ENCODE data around the gene DNAJB13. TPM values are rescaled to one million over a fixed set of nuclear protein-coding genes. Genes with fewer than 3 reads are reported as not detected.

The DNAJB13 gene, protein sequence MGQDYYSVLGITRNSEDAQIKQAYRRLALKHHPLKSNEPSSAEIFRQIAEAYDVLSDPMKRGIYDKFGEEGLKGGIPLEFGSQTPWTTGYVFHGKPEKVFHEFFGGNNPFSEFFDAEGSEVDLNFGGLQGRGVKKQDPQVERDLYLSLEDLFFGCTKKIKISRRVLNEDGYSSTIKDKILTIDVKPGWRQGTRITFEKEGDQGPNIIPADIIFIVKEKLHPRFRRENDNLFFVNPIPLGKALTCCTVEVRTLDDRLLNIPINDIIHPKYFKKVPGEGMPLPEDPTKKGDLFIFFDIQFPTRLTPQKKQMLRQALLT
- total RNA-seq, result 1.3 TPM

DNA sequence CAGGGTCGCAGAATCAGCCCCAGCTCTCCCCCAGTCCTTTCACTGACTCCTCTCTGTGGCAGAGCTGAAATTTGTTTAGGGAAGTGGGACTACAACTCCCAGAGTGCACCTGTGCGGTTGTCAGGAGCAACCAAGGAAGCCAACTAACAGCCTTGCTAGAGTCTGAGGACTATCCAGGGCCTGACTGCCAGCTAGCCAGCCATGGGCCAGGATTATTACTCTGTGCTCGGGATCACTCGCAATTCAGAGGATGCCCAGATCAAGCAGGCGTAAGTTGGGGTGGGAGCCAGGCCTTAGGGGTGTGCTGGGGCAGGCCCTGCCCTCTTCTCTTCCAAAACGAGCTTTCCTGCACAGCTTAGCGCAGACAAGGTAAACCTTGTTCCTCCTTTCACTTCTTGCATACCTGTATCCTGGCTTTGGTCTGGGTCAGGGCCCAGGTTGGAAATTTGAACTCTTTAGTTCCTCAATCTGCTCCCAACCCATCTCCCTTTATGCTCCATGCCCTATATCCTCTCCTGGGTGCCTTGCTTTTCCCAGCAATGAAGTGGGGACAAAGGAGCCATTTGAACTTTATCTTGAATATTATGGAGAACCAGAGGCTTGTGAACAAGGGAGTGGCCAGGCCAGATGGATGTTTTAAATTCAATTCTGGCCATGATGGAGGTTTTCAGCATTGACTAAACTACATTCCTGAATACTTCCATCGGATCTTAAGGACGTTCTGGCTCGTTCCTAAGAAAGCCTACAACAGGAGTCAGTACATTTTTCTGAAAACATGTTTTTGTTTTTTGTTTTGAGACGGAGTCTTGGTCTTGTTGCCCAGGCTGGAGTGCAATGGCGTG is at the start of gene DNAJB13:
TSS of gene DNAJB13 (plus strand) at position 158 of the 842 bp plus-strand sequence. CDS start at position 202, 44 bp downstream.

DNA sequence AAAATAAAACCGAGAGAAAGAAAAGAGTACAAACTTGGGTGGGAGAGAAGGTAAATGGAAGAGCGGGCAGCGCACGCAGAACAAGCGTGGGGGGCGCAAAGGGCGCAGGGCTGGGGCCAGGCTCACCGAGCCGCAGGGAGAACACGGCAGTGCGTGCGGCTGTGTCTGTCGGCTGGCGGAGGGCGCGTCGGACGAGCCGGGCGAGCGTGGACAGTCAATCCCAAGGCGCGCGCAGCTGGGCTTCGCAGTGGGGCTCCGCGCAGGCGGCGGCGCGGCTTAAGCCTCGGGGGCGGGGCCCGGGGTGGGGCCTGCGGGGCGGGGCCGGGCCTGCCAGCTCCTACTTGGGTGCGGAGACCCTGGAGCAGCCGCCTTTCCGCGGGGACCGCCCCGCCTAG is 31.8 kb downstream of the DNAJB13 start, which contains the start of gene UCP2:
TSS of gene UCP2 (minus strand) at position 249 of the 395 bp plus-strand sequence. CDS start 4,465 bp downstream, outside the sequence.

DNA sequence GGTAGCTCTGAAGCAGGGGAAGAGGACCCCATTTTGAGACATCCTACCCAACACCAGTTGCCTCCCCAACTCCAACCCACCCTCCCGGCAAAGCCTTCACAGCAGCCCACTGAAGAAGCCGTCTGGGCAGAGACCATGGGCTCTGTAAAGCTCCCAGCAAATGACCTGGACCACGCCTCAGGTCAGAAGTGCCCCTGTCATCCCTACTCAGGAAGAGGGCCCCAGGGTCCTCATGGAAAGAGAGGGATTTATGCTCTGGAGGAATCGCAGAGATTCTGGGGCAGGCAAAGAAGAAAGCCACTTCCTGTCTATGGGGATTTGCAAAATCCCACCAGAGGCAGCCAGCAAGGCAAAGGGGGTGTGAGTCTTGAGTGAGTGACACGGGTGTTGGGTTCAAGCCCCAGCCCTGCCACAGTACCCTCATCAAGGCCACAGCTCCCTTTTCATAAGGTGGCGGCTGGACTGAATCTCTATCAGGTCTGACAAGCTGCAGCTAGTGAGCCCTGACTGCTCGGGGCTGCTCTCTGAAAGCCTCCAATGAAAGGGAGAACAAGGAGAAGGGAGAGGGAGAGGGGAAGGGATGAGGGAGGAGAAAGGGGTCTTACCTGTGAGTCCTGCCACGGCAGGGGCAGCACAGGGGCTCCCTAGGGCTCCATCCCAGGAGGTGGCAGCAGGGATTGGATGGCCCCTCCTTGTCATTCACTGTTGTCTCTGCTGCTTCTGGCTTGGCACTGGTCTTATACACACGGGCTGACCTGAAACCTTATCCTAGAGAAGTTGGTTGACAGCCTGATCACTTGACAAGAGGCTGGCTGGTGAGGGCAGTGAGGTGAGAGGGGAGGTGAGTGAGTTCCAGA is 57.8 kb downstream of the DNAJB13 start, which contains the start of gene UCP3:
TSS of gene UCP3 (minus strand) at position 713 of the 857 bp plus-strand sequence. CDS start 2,043 bp downstream, outside the sequence.

Other genes with a start within 250 kb of the DNAJB13 start
- gene RAB6A, start 190.0 kb upstream of the DNAJB13 start, total RNA-seq, result 109 TPM
- 18.6 TPM for gene MRPL48, start 163.2 kb upstream of the DNAJB13 start, total RNA-seq
- 51.1 TPM for gene COA4, start 74.2 kb upstream of the DNAJB13 start, total RNA-seq
- 16.1 TPM for gene PAAF1, start 74.0 kb upstream of the DNAJB13 start, total RNA-seq
- 58.6 TPM for gene UCP2, start 31.8 kb downstream of the DNAJB13 start, total RNA-seq
- gene UCP3, start 58.1 kb downstream of the DNAJB13 start, total RNA-seq, result 1.2 TPM
- 26.4 TPM for gene C2CD3, start 220.0 kb downstream of the DNAJB13 start, total RNA-seq
- 48.1 TPM for gene PPME1, start 220.3 kb downstream of the DNAJB13 start, total RNA-seq